H1 (cell line): ENCODE results near the gene TMBIM1. TPM values are rescaled to one million over a fixed set of nuclear protein-coding genes. Genes with fewer than 3 reads are reported as not detected.

Source experiments
- CTCF ChIA-PET: fragments of 300-600 bp; sonication (Branson Sonifier 250); formaldehyde crosslinking; loops from one replicate; lab custom pipeline; 2021; ENCODE audit not compliant: partially characterized antibody; lab: Charles Lee
- POLR2A ChIA-PET: fragments of 300-600 bp; sonication (Branson Sonifier 250); formaldehyde crosslinking; loops from one replicate; lab custom pipeline; 2021; ENCODE audit warnings: inconsistent platforms; ENCODE audit not compliant: partially characterized antibody; lab: Charles Lee
- DNase-seq, 2 experiments: peaks; one replicate each; pipeline versions ENCODE4 v3.0.0 to v3.0.0-alpha.2; 2010 to 2022; ENCODE audit warnings: low spot score in 2 of 2, low read depth in 1 of 2, mixed read lengths in 1 of 2
- FAIRE-seq: peaks from 2 replicates; lab custom pipeline; 2011; peaks lifted over from hg19 to GRCh38; lab: Jason Lieb, UNC
- H2AFZ ChIP-seq: 2 replicates; pipeline ENCODE4 v1.8.1; 2012; ENCODE audit warnings: low read length, inconsistent platforms
- H2AK5ac ChIP-seq: 2 replicates; pipeline ENCODE4 v1.6.1; 2013; ENCODE audit warnings: low read depth, low read length
- H2BK120ac ChIP-seq: replicated peaks from 2 replicates; pipeline ENCODE3; 2013; ENCODE audit warnings: low read depth, low read length, inconsistent platforms
- H2BK12ac ChIP-seq: 2 replicates; pipeline ENCODE4 v1.6.1; 2013; ENCODE audit warnings: low read depth, low read length
- H2BK15ac ChIP-seq: 2 replicates; pipeline ENCODE4 v1.6.1; 2013; ENCODE audit warnings: low read length
- H2BK20ac ChIP-seq: 2 replicates; pipeline ENCODE4 v1.6.1; 2013; ENCODE audit warnings: low read length
- H2BK5ac ChIP-seq: 2 replicates; pipeline ENCODE4 v1.6.1; 2013; ENCODE audit warnings: low read depth, low read length
- H3K14ac ChIP-seq: 2 replicates; pipeline ENCODE4 v1.6.1; 2013; ENCODE audit warnings: inconsistent platforms; ENCODE audit not compliant: insufficient read length
- H3K18ac ChIP-seq: 2 replicates; pipeline ENCODE4 v1.6.1; 2013; ENCODE audit warnings: low read length; ENCODE audit errors: extremely low read depth
- H3K23ac ChIP-seq: 2 replicates; pipeline ENCODE4 v1.6.1; 2013; ENCODE audit warnings: inconsistent platforms; ENCODE audit not compliant: insufficient read length
- H3K23me2 ChIP-seq: 2 replicates; pipeline ENCODE4 v1.6.1; 2013; ENCODE audit warnings: low read depth, low read length
- H3K27ac ChIP-seq: 2 replicates; pipeline ENCODE4 v1.6.1; 2011; ENCODE audit warnings: low read depth, low read length, inconsistent platforms
- H3K27me3 ChIP-seq, 4 experiments: replicated peaks in 1 of 4; 1 replicate in 1 of 4; 2 replicates in 3 of 4; pipeline versions ENCODE4 v1.6.1 to v1.8.1; 2011 to 2013; ENCODE audit warnings: low read length in 3 of 4, mild to moderate bottlenecking in 3 of 4, inconsistent platforms in 2 of 4, mixed read lengths in 2 of 4, moderate library complexity in 1 of 4; ENCODE audit not compliant: control insufficient read depth in 3 of 4, insufficient read depth in 3 of 4; ENCODE audit errors: extremely low read depth in 1 of 4
- H3K36me3 ChIP-seq, 4 experiments: 2 replicates each; pipeline versions ENCODE4 v1.6.1 to v1.8.1; 2011 to 2013; ENCODE audit warnings: mild to moderate bottlenecking in 4 of 4, low read length in 3 of 4, moderate library complexity in 2 of 4, control low read depth in 1 of 4, inconsistent platforms in 1 of 4; ENCODE audit not compliant: insufficient read depth in 4 of 4, control insufficient read depth in 2 of 4
- H3K4ac ChIP-seq: replicated peaks from 2 replicates; pipeline ENCODE3; 2013; ENCODE audit warnings: low read length, low read depth, mixed read lengths, inconsistent platforms; ENCODE audit not compliant: insufficient read length
- H3K4me1 ChIP-seq, 4 experiments: replicated peaks in 1 of 4; 1 replicate in 1 of 4; 2 replicates in 3 of 4; pipeline versions ENCODE4 v1.6.1 to v1.8.1; 2011 to 2013; ENCODE audit warnings: low read length in 3 of 4, inconsistent platforms in 2 of 4, mixed read lengths in 1 of 4; ENCODE audit not compliant: insufficient read depth in 4 of 4, control insufficient read depth in 3 of 4
- H3K4me2 ChIP-seq, 2 experiments: 2 replicates each; pipeline versions ENCODE4 v1.6.1 to v1.8.1; 2011 to 2013; ENCODE audit warnings: low read depth in 2 of 2, low read length in 2 of 2, control low read depth in 1 of 2, inconsistent platforms in 1 of 2, mild to moderate bottlenecking in 1 of 2; ENCODE audit not compliant: insufficient read depth in 1 of 2
- H3K4me3 ChIP-seq, 4 experiments: fragments of 200-600, 300-600 bp in 1 of 4; sonication (generic), shearing (Covaris generic), sonication (Bioruptor Twin) in 1 of 4; 2 replicates each; pipeline versions ENCODE4 v1.5.1 to v1.8.1; 2011 to 2016; ENCODE audit warnings: low read length in 4 of 4, low read depth in 3 of 4, control low read depth in 2 of 4, inconsistent platforms in 2 of 4, mild to moderate bottlenecking in 2 of 4, mixed read lengths in 1 of 4, moderate library complexity in 1 of 4; ENCODE audit not compliant: insufficient read depth in 2 of 4; ENCODE audit errors: extremely low read depth in 1 of 4
- H3K56ac ChIP-seq: replicated peaks from 2 replicates; pipeline ENCODE3; 2013; ENCODE audit warnings: low read depth, mild to moderate bottlenecking, mixed read lengths, low read length, inconsistent platforms; ENCODE audit not compliant: insufficient read length
- H3K79me1 ChIP-seq: 2 replicates; pipeline ENCODE4 v1.6.1; 2013; ENCODE audit warnings: low read depth, low read length, control low read depth
- H3K79me2 ChIP-seq, 2 experiments: 2 replicates each; pipeline versions ENCODE4 v1.6.1 to v1.8.1; 2012 to 2013; ENCODE audit warnings: low read length in 2 of 2, mild to moderate bottlenecking in 2 of 2, inconsistent platforms in 1 of 2; ENCODE audit not compliant: insufficient read depth in 2 of 2, control insufficient read depth in 1 of 2
- H3K9ac ChIP-seq, 4 experiments: replicated peaks in 1 of 4; 1 replicate in 1 of 4; 2 replicates in 3 of 4; pipeline versions ENCODE4 v1.6.1 to v1.8.1; 2011 to 2013; ENCODE audit warnings: low read depth in 3 of 4, low read length in 3 of 4, control low read depth in 2 of 4, mild to moderate bottlenecking in 2 of 4, moderate library complexity in 2 of 4, inconsistent platforms in 1 of 4; ENCODE audit errors: extremely low read depth in 1 of 4
- H3K9me3 ChIP-seq, 2 experiments: 2 replicates each; pipeline versions ENCODE4 v1.6.1 to v1.8.1; 2012 to 2013; ENCODE audit warnings: mild to moderate bottlenecking in 2 of 2, moderate library complexity in 2 of 2, control low read depth in 1 of 2, inconsistent platforms in 1 of 2, low read depth in 1 of 2, low read length in 1 of 2, mixed read lengths in 1 of 2; ENCODE audit not compliant: insufficient read depth in 2 of 2
- H4K20me1 ChIP-seq, 2 experiments: replicated peaks in 1 of 2; 2 replicates each; pipeline versions ENCODE3 to v1.8.1; 2011 to 2013; ENCODE audit warnings: inconsistent platforms in 2 of 2, low read length in 2 of 2, mild to moderate bottlenecking in 1 of 2; ENCODE audit not compliant: insufficient read depth in 2 of 2, control insufficient read depth in 1 of 2
- H4K5ac ChIP-seq: 2 replicates; pipeline ENCODE4 v1.6.1; 2013; ENCODE audit warnings: low read length, low read depth, mixed read lengths, inconsistent platforms; ENCODE audit not compliant: insufficient read length
- H4K8ac ChIP-seq: 2 replicates; pipeline ENCODE4 v1.8.0; 2013; ENCODE audit warnings: mild to moderate bottlenecking, moderate library complexity, low read length, inconsistent platforms; ENCODE audit not compliant: insufficient read depth; ENCODE audit errors: extremely low read depth
- H4K91ac ChIP-seq: replicated peaks from 2 replicates; pipeline ENCODE3; 2013; ENCODE audit warnings: low read length, mixed read lengths, inconsistent platforms; ENCODE audit not compliant: insufficient read length
- ASH2L ChIP-seq: fragments of 200-600, 300-600 bp; sonication (generic); IDR thresholded peaks from one replicate; pipeline ENCODE4 v1.7.1; 2017; ENCODE audit warnings: low read length
- EP300 ChIP-seq, 2 experiments: IDR thresholded peaks; 1 replicate in 1 of 2; 2 replicates in 1 of 2; pipeline ENCODE4 v1.6.1; 2011 to 2012; ENCODE audit warnings: low read depth in 2 of 2, low read length in 2 of 2, mild to moderate bottlenecking in 2 of 2, borderline replicate concordance in 1 of 2, inconsistent platforms in 1 of 2, moderate library complexity in 1 of 2
- KDM4A ChIP-seq: IDR thresholded peaks from one replicate; pipeline ENCODE4 v1.7.1; 2012; ENCODE audit warnings: low read depth, mild to moderate bottlenecking, moderate library complexity, low read length, inconsistent platforms; ENCODE audit not compliant: severe bottlenecking
- RBBP5 ChIP-seq: IDR thresholded peaks from 2 replicates; pipeline ENCODE4 v1.7.1; 2012; ENCODE audit warnings: low read depth, mild to moderate bottlenecking, inconsistent platforms, low read length, moderate library complexity, borderline replicate concordance
- RNF2 ChIP-seq: fragments of 200-900, 300-1000 bp; sonication (generic); IDR thresholded peaks from 2 replicates; pipeline ENCODE4 v1.7.1; 2016; ENCODE audit warnings: borderline replicate concordance, low read depth, mild to moderate bottlenecking, antibody characterized with exemption, low read length; ENCODE audit not compliant: poor library complexity, severe bottlenecking; ENCODE audit errors: missing control alignments
- WGBS, 2 experiments: shearing (Covaris generic) in 1 of 2; methylation state at CpG; one replicate each; pipeline versions ENCODE4 v1.1.6 to v1.1.7; 2013 to 2015; ENCODE audit warnings: low lambda C conversion rate in 2 of 2, mixed read lengths in 2 of 2, inconsistent platforms in 1 of 2, low coverage in 1 of 2, missing lambda C conversion rate in 1 of 2; ENCODE audit not compliant: insufficient replicate concordance in 2 of 2, insufficient coverage in 1 of 2, insufficient read length in 1 of 2; ENCODE audit errors: extremely low coverage in 1 of 2, missing lambda C conversion rate in 1 of 2; 5-methylcytosine and 5-hydroxymethylcytosine counted together
- polyA plus RNA-seq, 7 experiments: library from polyadenylated mRNA; depleted of rRNA in 3 of 7; stranded (reverse) in 5 of 7; unstranded in 2 of 7; fragments of >200 nt in 5 of 7; fragments of 200-250 nt in 2 of 7; gene quantifications; 1 replicate in 5 of 7; 2 replicates in 1 of 7; 4 replicates in 1 of 7; pipeline versions ENCODE4 v1.2.1 to v1.2.3, GENCODE V29; 2011 to 2013; ENCODE audit warnings: missing spikeins in 2 of 7, mixed read lengths in 2 of 7
- total RNA-seq: library from RNA; stranded (reverse); fragmentation: NEBNext Ultra II Directional; extraction: Animal tissue kit (Norgen Biotek cat#: 25700); gene quantifications from 2 replicates; pipeline ENCODE4 v1.2.1, GENCODE V29; 2021

TMBIM1 gene
- total and polyA plus RNA-seq, 2 of the 8 experiments (the other 6 are each of a cell fraction or from before 2014, with no cell fraction given), result 22.1 to 36.8 TPM

- peaks cover 5% of the 10 kb centered on the region; the same call in 1 of the 2 replicates for H3K23me2 ChIP-seq
Observed at GRCh38 chr2:218295029-218295428, 2.7 kb upstream of the TMBIM1 start.

More at GRCh38 chr2:218295029-218295428, 2.7 kb upstream of the TMBIM1 start:
- no peak overlapping the region for H3K4me3 ChIP-seq
- H3K9ac ChIP-seq, result no peak overlapping the region
- TF ChIP-seq RBBP5 (no peak), ASH2L (no peak), KDM4A (no peak), RNF2 (no peak), EP300 (IDR thresholded peaks at IDR 0.05; ENCODE audit: borderline replicate concordance in 1 of 2, low read depth in 2 of 2, low read length in 2 of 2) (no peak)
- H2BK12ac ChIP-seq, result no peak overlapping the region
- H3K27ac ChIP-seq, result no peak overlapping the region
- H3K9me3 ChIP-seq, result no peaks in the 10 kb centered on the region
- H3K4me1 ChIP-seq, result peaks cover 0 to 9% (median 4%) of the 10 kb centered on the region in 4 experiments; a peak in 6 of 7 replicates
- FAIRE-seq (no peak), DNase-seq (no peak)
- H2BK20ac ChIP-seq, result no peak overlapping the region
- no peak overlapping the region for H3K18ac ChIP-seq
- H4K20me1 ChIP-seq, result no peaks in the 10 kb centered on the region
- no peak overlapping the region for H3K23ac ChIP-seq
- no peak overlapping the region for H2BK5ac ChIP-seq
- ChIA-PET CTCF (interaction anchor here (0.6 to 12.1 kb wide), 11 partner anchors 12 to 1632 kb away, joined by 3 to 192 read pairs (median 4); partner anchors contain the start of gene CATIP), POLR2A (interaction anchor here (0.8 to 2.0 kb wide), 4 partner anchors 63 to 99 kb away, joined by 3 to 4 read pairs (median 3); no protein-coding TSS in a partner anchor)
- H4K8ac ChIP-seq, result no peak overlapping the region
- H3K4ac ChIP-seq, result no peak overlapping the region
- no peaks in the 10 kb centered on the region for H3K79me1 ChIP-seq
- no peak overlapping the region for H3K14ac ChIP-seq
- H3K4me2 ChIP-seq, result no peak overlapping the region; a peak in 1 of 4 replicates
- no peak overlapping the region for H2BK120ac ChIP-seq
- H2AFZ ChIP-seq, result no peak overlapping the region
- no peaks in the 10 kb centered on the region for H3K79me2 ChIP-seq
- H2AK5ac ChIP-seq, result no peak overlapping the region
- H4K91ac ChIP-seq, result no peak overlapping the region
- no peak overlapping the region for H2BK15ac ChIP-seq
- WGBS, 2 experiments, result 91% methylated on average over 7 of the region's 7 CpGs; no CpG with 5 or more reads in 1 of the 2 experiments
- no peak overlapping the region for H3K56ac ChIP-seq
- H4K5ac ChIP-seq, result no peak overlapping the region
- no peaks in the 10 kb centered on the region for H3K27me3 ChIP-seq
- H3K36me3 ChIP-seq, result no peaks in the 10 kb centered on the region
